Fibroblast of skin of back (primary cell): ENCODE measurements around the gene NDUFA3.

Experiments used
- DNase-seq: peaks from one replicate; pipeline ENCODE4 v3.0.0-alpha.2; 2013

NDUFA3 gene

GRCh38 chr19:54108496-54108895 lies 5.8 kb downstream of the NDUFA3 start:
- no peak for DNase-seq

- DNase-seq = no peak
Measured at GRCh38 chr19:54109651-54110050, 7.0 kb downstream of the NDUFA3 start.

GRCh38 chr19:54114340-54115108 lies 11.9 kb downstream of the NDUFA3 start:
- peak; percentile 37 for DNase-seq

GRCh38 chr19:54115109-54116063 lies 12.7 kb downstream of the NDUFA3 start, which contains the start of the genes PRPF31 and TFPT:
TSS of gene PRPF31 (plus strand) at chr19:54115754. CDS start at chr19:54118279, 2,525 bp downstream.
TSS of gene TFPT (minus strand) at chr19:54115657. CDS start at chr19:54115269, 388 bp downstream.
- DNase-seq = peak; percentile 99

GRCh38 chr19:54121259-54121658 lies 18.6 kb downstream of the NDUFA3 start:
- DNase-seq = no peak

GRCh38 chr19:54123682-54124081 lies 21.0 kb downstream of the NDUFA3 start:
- no peak for DNase-seq

- DNase-seq = no peak
Measured at GRCh38 chr19:54124393-54124792, 21.7 kb downstream of the NDUFA3 start.

GRCh38 chr19:54125713-54126112 lies 23.1 kb downstream of the NDUFA3 start:
- no peak for DNase-seq

GRCh38 chr19:54127688-54128440 lies 25.2 kb downstream of the NDUFA3 start:
- no peak for DNase-seq

- no peak for DNase-seq
Measured at GRCh38 chr19:54128441-54128725, 25.7 kb downstream of the NDUFA3 start.

GRCh38 chr19:54128796-54129616 lies 26.4 kb downstream of the NDUFA3 start:
- no peak for DNase-seq

GRCh38 chr19:54129617-54129996 lies 27.0 kb downstream of the NDUFA3 start:
- DNase-seq = no peak

- DNase-seq = peak; percentile 32
Measured at GRCh38 chr19:54133312-54133956, 30.8 kb downstream of the NDUFA3 start.

- DNase-seq = no peak
Measured at GRCh38 chr19:54133957-54134590, 31.4 kb downstream of the NDUFA3 start.

- DNase-seq = no peak
Measured at GRCh38 chr19:54136086-54136863, 33.6 kb downstream of the NDUFA3 start.

GRCh38 chr19:54136864-54137698 lies 34.4 kb downstream of the NDUFA3 start:
- DNase-seq = peak; percentile 100

- DNase-seq = no peak
Measured at GRCh38 chr19:54137699-54138488, 35.2 kb downstream of the NDUFA3 start, which contains the start of gene CNOT3. TSS of gene CNOT3 (plus strand) at chr19:54137762. CDS start at chr19:54142979, 5,217 bp downstream.
